Activated T-helper 1 cell treated with Interleukin-2 at 50 U/mL for 16 hours (primary cell): ENCODE results near the gene FBXW4.

ENCODE experiments used
- DNase-seq: peaks from one replicate; pipeline ENCODE4 v3.0.0-alpha.2; 2020; ENCODE audit warnings: low read depth

Gene FBXW4

DNA sequence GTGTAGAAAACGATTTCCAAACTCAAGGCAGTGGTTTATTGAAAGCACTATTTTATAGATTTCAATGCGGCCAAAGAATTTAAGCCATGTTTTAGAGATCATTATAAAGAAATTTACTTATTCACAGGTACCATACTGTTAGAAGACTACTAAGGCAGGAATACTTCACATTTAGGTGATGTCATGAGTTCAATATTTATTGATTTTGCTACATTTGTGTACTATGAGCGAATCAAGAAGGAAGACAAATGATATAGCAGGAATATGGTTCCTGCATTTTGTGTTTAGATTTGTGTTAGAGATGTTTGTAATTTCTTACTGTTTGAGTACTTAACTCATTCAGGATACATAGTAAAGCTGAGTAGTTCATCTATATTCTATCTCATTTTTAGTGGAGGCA lies 1.7 kb upstream of the FBXW4 start:
- no peak for DNase-seq

- no peak for DNase-seq
Observed at GRCh38 chr10:101695404-101695890, 477 bp upstream of the FBXW4 start.

GRCh38 chr10:101693978-101694673 lies 844 bp downstream of the FBXW4 start:
- peak; percentile 58 for DNase-seq

DNA sequence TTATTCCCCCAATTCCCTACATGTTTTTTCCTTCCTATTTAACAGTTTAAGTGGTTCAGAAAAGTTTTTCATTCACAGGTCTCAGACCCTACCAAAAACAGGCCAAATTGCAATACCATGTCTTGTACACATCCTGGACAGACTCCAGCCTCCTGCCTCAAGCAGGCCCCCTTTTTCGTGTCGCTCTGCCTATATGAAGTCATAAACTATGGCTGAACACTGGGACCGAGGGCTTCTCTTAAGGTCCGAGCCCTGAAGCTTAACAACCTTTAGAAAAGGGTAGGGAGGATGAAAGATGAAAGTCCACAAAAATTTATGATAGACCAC lies 1.4 kb downstream of the FBXW4 start:
- no peak for DNase-seq

DNA sequence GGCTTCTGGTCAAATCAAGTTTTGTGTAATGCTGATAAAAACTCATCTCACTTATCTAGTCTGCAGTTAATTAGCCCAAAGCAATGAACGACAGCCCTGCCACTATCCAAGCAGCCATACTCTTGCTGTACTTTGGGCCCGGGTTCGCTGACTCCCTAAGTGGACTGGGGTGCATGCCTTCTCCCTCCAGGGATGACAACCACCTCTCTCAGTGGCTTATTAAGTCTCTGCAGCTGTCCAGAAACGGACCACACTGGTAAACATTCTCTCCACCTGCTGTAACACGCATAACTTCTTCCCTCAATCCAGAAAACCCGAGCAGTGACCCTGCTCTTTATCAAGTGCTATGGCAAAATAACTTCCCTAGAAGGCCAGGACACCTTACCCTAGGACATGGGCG lies 3.9 kb downstream of the FBXW4 start:
- no peak for DNase-seq

- no peak for DNase-seq
Observed at GRCh38 chr10:101690461-101690860, 4.5 kb downstream of the FBXW4 start.

- no peak for DNase-seq
Observed at GRCh38 chr10:101687071-101687658, 7.8 kb downstream of the FBXW4 start.

- DNase-seq: no peak
Observed at GRCh38 chr10:101686133-101686925, 8.6 kb downstream of the FBXW4 start.

DNA sequence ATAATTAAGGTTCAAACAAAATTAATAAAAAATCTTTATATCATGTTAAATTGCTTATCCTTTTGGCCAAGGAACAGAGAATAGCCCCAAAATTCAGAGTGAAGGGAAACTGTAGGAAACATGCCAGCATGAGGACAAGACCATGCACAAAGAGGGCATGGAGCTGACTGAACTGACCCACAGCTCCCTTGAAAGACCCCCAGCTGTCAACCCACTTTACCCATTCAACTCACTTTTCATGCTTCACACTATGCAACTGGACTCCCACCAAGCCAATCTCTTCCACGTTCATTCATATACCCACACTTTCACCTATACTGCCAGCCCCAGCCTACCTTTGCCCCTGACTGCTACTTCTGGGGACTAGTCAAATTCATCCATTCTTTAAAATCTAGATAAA lies 10.2 kb downstream of the FBXW4 start:
- no peak for DNase-seq

DNA sequence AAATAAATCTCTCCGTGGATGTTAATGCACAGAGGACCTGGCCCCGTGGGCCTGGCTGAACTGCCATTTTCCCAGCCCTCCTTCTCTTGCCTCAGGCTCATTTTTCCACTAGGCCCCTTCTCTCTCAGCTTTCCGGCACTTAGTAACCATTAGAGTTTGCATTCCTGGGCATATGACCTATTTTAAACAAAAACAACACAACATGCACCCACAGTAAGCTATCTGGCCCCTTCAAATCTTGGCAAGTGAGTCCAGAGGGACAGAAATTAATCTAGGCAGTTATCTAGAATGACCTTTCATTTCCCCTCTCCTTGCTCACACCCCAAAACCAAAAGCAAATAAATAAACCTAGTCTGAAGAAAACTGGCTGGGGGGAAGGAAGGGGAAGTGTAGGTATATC lies 11.7 kb downstream of the FBXW4 start:
- DNase-seq: no peak

DNA sequence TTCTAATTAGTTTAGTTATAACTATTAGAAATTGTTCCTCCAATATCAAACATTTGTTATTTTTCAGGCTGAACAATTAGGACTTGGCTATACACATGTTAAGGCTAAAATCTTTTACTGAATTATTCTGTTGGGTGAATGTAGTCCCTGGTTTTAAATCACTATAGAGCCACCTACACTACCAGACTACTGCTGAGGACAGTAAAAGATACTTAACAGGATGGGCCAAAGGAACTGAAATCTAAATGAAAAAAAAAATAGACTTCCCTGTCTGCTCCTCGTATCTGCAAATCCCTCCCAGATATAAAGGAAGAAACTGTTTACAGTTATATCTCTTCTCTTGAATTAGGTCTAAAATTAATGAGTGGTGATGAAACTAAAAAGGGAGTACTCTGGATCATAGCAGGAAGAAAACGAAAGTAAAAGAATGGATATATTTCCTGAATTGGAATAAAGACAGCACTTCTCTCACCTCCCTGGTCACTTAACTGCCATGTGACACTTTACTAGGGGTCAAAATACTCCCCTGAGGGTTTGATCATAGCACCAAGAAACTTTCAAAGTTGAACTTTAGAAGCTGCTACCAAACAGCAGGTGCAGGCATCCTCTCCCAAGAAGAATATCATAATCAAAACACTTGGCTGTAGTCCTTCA lies 12.7 kb downstream of the FBXW4 start:
- DNase-seq: no peak

DNA sequence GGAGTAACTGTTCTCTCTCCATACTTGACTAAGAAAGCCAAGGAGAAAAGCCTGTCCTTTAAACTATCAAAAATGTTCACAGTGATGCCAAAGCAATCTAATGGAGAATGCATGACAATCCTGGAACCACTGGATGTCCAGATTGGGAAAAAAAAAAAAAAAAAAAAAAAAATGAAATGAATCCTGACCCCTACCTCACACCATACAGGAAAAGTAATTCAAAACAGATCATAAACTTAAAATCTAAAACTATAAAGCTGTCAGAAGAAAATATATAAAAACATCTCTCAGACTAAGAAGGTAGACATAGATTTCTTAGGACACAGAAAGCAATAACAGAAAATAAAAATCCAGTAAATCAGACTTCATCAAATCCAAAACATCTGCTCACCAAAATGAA lies 18.4 kb downstream of the FBXW4 start:
- DNase-seq: no peak

GRCh38 chr10:101675115-101675514 lies 19.9 kb downstream of the FBXW4 start:
- no peak for DNase-seq

DNA sequence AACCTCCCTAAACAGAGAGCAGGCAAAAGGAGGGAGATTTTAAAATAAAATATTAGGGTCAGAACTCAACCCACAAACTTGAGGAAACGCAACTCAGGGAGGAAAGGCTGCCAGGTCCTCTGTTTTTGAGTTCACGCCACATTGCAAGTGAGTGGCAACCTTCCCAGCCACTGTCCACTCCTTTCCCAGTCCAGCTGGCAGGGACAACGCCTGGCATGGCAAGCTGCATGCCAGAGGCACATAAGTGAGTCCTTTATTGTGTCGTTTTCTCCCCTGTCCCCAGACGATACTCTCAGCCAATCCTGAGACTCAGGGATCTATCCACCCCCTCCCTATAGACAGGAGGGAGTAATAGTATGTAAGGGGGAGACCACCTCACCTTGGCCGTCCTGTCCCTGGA lies 22.4 kb downstream of the FBXW4 start:
- no peak for DNase-seq

- no peak for DNase-seq
Observed at GRCh38 chr10:101671453-101671852, 23.5 kb downstream of the FBXW4 start.

DNA sequence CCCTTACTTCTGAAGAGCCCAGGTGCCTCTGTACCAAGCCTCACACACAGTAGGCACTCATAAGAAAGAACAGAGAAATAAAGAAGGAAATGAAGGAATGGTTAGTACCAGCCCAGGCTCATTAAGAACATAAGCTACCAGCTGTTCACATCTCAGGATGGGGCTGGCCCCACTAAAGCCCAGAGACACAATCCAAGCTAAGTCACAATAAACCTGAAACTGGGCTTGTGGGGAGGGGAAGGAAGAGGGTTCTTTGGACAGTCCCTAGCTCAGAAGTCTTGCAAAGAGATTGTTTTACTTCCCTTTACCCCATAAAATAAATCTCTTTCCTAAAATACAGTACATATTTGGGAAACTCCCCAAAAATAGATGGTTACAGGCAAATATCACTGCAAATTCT lies 24.3 kb downstream of the FBXW4 start:
- no peak for DNase-seq

GRCh38 chr10:101669181-101669580 lies 25.8 kb downstream of the FBXW4 start:
- no peak for DNase-seq

GRCh38 chr10:101668566-101668965 lies 26.4 kb downstream of the FBXW4 start:
- DNase-seq: no peak

DNA sequence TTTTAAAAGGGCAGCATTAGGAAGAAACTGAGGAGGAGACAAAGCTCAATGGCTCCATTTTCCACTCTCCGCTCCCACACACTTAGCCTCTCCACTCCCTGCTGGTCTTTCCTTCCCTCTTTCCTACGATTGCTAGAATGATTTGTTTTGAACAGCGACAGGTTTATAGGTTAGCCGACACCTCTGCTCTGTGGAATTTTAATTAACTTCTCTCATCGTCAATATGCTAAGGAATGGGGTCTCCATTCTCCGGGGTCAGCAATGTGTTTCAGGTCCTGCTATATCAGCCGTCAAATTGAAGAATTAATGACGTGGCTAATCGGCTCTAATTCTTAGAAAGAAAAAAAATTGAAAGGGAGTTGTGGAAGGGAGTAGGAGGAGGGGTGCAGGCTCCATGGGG lies 28.9 kb downstream of the FBXW4 start:
- DNase-seq: no peak

GRCh38 chr10:101663097-101663496 lies 31.9 kb downstream of the FBXW4 start:
- no peak for DNase-seq

DNA sequence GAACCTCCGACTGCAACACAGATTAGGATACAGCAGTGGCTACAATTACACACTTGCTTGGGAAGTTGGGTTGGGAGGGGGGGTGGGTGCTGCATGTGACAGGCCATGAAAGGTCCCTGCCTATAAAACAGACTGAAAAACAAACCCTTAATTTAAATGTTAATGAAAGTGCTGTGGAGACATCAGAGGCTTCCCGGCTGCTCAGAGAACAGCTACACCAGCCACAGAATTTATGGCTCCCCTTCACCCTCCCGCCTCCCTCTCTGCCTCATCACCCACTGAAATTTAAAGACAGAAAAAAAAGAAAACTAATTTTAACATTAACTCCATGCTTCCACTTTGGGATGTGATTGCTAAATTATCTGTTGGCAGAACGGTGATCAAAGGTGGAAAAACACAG lies 34.7 kb downstream of the FBXW4 start:
- DNase-seq: no peak

- DNase-seq: no peak
Observed at GRCh38 chr10:101658975-101659374, 36.0 kb downstream of the FBXW4 start.

GRCh38 chr10:101656890-101657289 lies 38.1 kb downstream of the FBXW4 start:
- no peak for DNase-seq
